Stimulated activated CD8-positive, alpha-beta memory T cell treated with anti-CD3 and anti-CD28 coated beads, Interleukin-15, amount 100 ng/mL, for 24 hours (primary cell): ENCODE data around the gene LRRC23.
"Not testable (repeated sequence)": the region's sequence is repeated elsewhere in the genome, so short reads cannot be mapped to it uniquely, and the experiment has no call there.

Experiments
- DNase-seq: peaks from one replicate; pipeline ENCODE4 v3.0.0-alpha.2; 2020; ENCODE audit warnings: low read depth

LRRC23 gene

DNA sequence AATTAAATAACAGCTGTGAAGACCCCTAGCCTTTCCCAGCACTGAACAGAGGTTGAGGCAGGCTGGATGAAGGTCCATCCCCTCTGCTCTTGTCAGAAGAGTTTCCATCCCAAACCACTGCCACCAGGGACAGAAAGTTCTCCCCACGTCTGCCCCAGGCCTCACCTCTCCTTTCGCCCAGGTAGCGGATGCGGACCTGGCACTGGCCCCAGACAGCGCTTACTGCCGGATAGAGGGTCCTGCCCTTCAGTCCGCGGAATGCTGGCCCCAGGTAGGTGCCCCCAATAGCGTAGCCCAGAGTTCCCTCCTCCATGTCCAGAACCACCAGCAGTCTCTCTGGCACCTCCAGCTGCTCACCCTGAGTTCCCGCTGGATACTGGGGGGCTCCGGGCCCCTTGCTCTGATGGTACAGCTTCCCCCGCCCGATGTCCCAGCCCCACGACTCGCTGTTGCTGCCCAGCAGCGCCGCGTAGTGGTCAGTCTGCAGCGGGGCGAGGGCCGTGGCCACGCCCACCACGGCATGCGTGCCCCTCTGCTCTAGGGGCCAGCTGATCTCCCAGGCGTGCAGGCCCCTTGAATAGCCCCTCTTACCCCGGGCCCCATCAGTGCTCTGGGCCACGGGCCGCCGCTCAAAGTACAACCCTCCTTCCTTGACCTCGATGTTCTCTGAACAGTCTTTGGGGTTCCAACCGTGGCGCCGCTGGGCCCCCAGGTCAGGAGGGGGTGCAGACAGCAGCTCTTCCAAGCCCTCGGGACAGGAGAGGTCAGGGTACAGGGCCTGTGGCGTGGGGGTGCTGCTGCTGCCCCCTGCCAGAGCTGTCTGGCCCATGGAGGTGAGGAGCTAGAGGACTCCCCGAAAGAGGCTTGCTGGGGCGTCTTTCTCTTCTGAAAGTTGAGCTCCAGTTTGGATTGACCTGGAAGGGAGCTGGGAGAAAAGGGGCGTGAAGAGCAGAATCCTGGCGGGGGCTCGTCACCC, 32.3 kb upstream of the LRRC23 start:
- DNase-seq, result peak; percentile 70

DNA sequence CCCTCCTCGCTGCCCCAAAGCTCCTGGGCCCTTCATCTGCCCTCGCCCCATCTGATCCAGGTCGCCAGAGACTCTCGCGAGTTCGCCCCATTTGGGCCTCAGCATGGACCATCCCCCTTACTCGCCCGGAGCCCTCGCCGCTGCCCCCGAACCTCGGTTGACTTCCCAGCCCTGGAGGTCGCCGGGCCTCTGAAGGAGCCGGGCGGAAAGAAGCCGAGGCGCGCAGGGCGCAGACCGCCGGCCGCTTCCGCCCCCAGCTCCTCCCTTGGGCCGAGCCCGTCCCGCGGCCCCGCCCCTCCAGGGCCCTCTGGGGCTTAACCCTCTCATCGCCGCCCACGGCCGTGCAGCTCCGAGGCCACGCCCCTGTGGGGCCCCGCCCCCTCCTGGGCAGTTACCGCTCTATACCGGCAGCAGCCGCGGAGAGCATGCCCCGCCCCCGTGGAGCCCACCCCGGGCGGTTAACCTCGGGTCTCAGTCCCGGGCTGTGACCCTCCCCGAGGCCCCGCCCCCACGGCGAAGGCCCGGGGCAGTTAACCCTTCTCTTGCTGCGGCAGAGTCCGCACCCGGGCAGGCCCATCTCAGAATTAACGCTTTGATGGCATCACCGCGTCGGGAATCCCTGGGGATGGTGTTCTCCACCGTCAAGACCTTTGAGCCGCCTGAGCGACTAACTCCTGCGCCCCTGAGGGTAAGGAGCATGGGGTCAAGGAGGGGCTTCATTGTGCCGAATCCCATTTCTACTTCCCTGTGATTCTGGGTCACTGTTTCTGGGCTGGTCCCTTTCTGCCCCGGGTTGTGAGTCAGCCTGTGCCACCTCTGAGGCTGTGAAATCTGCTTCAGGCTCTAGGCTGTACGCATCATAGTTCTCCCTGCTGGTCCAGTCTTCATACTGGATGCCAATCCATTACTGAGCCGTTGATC, 31.3 kb upstream of the LRRC23 start, which contains the start of gene SPSB2:
SPSB2 (minus strand) TSS at position 210 of the 921 bp plus-strand sequence. CDS start 402 bp downstream, outside the sequence.
- DNase-seq, result peak; percentile 99

GRCh38 chr12:6874015-6874368, 30.6 kb upstream of the LRRC23 start:
- not testable (repeated sequence) for DNase-seq

GRCh38 chr12:6879824-6880223, 24.8 kb upstream of the LRRC23 start:
- not testable (repeated sequence) for DNase-seq

DNA sequence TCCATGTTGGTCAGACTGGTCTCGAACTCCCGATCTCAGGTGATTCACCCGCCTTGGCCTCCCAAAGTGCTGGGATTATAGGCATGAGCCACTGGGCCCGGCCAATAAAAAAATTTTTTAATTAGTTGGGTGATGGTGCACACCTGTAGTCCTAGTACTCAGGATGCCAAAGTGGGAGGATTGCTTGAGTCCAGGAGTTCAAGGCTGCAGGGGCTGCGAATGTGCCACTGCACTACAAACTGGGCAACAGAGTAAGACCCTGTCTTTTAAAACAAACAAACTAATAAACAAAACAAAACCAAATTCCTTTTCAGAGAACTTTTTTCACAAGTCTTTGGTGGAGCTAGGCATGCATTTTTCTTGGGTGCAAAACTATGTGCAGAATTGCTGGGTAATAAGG, 21.4 kb upstream of the LRRC23 start:
- no peak for DNase-seq

DNA sequence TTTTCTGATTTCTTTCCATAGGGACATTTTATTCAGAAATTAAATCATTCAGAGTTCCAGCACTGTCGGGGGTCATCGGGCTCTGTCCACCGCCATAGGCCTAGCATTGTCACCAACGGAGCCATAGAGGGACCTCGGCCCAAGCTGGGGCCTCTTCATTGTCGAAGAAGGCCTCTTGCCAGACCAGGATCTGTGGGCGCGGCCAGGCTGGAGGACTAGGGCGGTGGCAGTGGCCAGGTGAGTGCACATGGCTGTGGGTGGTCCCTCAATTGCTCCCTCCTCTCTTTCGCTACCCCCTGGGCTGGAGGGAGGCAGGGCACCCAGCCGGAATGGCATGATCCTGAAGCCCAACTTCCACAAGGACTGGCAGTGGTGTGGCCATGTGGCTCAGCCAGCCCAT, 20.9 kb upstream of the LRRC23 start:
- DNase-seq, result no peak

DNA sequence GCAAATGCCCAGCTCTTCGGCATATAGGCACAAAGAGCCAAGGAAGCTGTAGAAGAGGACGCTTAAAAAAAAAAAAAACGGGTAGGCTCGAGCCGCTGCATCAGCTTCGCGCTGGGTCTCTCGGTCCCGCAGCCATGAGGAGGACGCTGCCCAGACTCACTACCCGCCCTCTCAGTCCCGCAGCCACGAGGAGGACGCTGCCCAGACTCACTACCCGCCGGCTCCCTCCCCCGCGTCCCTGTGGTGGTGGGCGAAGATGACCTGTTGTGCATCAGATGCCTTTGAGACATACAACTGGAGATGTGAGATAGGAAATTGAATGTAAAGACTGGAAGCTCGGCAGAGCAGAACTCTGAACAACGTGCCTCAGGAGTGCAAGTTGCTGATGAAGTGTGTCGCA, 20.1 kb upstream of the LRRC23 start:
- DNase-seq, result no peak

DNA sequence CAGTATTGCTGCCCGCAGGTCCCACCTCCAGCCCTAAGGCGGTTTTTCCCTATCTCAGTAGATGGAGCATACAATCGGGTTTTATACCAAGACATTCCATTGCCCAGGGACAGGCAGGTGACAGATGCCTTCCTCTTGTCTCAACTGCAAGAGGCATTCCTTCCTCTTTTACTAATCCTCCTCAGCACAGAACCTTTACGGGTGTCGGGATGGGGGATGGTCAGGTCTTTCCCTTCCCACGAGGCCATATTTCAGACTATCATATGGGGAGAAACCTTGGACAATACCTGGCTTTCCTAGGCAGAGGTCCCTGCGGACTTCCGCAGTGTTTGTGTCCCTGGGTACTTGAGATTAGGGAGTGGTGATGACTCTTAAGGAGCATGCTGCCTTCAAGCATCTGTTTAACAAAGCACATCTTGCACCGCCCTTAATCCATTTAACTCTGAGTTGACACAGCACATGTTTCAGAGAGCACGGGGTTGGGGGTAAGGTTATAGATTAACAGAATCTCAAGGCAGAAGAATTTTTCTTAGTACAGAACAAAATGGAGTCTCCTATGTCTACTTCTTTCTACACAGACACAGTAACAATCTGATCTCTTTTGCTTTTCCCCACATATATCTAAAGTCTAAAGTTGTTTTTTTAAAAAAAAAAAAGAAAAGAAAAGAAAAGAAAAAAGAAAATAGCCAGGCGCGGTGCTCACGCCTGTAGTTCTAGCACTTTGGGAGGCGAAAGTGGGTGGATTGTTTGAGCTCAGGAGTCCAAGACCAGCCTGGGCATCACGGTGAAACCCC, 18.2 kb upstream of the LRRC23 start:
- DNase-seq, result not testable (repeated sequence)

- no peak for DNase-seq
Measured at GRCh38 chr12:6887460-6887859, 17.2 kb upstream of the LRRC23 start.

GRCh38 chr12:6888360-6888759, 16.3 kb upstream of the LRRC23 start:
- no peak for DNase-seq

DNA sequence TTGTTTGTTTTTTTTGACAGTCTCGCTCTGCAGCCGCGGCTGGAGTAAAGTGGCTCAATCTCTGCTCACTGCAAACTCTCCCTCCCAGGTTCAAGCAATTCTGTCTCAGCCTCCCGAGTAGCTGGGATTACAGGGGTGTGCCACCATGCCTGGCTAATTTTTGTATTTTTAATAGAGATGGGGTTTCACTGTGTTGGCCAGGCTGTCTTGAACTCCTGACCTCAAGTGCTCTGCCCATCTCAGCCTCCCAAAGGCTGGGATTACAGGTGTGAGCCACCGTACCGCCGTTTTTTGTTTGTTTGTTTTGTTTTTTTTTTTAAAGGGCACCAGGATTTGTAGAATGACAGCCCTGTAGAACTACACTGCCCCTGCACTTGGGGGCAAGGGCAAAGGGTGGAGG, 15.8 kb upstream of the LRRC23 start:
- not testable (repeated sequence) for DNase-seq

GRCh38 chr12:6889775-6890573, 14.6 kb upstream of the LRRC23 start:
- DNase-seq, result not testable (repeated sequence)

DNA sequence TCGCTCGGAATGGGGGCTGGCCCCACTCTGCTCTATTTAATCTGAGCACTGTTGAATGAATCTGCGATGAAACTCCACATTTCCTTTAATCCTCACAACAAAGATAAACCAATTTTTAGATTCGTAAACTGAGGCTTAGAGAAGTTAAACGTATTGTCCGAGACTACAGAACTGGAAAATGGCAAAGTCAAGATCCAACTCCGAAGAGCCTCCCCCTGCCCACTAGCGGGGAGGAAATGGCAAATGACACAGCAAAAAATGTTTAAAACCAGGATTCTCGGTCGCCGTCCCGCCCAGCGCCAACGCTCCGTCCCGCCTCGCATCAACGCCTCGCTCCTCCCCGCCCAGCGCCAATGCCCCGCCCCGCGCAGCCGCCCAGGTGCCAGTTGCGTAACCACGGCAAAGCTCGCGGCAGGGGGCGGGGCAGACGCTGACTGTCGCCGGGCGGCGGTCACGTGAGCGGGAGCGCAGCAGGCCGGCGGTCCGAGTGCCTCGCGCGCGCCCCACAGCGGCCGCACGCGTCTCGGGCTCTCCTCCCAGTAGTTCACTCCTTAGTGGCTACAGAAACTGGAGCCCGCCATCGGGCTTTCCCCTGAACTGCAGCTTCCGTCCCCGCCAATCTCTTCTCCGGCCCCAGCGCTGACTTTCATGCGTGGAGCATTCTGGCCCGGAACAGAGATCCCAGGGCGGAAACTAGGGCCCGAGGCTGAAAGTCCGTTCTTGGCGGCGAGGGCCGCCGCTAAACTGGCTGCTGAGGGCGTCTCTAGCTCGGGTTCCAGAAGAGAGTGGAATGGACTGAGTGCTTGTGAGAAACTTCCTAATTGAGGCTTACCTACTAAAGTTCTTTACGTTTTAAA, 13.6 kb upstream of the LRRC23 start:
- DNase-seq, result peak; percentile 94

DNA sequence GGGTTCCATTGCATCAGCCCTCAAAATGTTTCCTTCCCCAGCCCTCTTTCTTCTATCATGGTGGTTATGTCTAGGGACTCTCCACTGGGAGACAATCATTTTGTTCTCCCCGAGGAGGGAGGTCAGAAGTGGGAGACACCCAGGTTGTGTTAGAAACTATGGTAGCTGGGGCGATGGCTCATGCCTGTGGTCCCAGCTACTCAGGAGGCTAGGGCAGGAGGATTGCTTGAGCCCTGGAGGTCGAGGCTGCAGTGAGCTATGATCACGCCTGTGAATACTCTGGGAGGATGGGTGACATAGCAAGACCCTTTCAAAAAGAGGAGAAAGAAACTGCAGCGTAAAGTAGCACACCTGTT, 13.0 kb upstream of the LRRC23 start:
- DNase-seq, result no peak

- DNase-seq, result not testable (repeated sequence)
Measured at GRCh38 chr12:6892683-6893082, 11.9 kb upstream of the LRRC23 start.

- no peak for DNase-seq
Measured at GRCh38 chr12:6894321-6894720, 10.3 kb upstream of the LRRC23 start.

GRCh38 chr12:6896846-6897435, 7.7 kb upstream of the LRRC23 start:
- DNase-seq, result no peak

DNA sequence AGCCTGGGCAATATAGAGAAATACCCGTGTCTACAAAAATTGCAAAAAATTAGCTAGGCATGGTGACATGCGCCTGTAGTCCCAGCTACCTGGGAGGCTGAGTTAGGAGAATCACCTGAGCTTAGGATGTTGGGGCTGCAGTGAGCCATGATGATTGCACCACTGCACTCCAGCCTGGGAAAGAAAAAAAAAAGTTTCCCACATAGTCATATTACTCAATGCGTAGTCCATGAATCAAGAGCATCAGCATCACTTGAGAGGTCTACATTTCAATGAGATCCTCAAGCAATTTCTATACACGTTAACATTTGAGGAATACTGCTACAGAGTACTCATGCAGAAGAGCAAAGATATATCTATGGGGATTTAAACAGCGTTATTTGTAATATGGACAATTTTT, 5.2 kb upstream of the LRRC23 start:
- no peak for DNase-seq

DNA sequence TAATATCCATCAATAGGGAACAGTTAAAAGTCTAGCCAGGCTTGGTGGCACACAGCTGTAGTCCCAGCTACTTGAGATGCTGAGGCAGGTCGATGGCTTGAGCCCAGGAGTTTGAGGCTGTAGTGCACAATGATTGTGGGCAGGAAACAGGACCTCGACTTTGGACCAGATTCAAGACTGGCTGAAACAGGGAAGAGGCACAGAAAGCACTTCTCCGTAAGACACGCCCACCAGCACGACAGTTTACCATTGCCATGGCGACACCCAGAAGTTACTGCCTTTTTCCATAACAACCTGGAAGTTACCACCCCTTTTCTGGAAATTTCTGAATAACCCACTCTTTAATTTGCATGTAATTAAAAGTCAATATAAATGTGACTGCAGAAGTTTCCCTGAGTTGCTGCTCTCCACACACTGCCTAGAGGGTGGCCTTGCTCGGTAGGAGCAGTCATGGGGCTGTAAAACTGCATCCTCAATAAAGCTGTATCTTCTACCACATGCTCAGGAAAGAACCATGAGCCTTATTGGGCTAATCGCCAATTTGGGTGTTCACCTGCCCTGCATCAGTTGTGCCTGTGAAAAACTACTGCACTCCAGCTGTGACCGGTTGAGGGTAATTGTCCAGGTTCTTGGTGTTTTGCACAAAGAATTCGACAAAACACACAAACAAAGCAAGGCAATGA, 4.6 kb upstream of the LRRC23 start:
- DNase-seq, result no peak
